ENCODE data around the gene ABLIM2.

GRCh38 chr4:8123389-8123788, 35.2 kb downstream of the ABLIM2 start:
- no peak for TF ChIP-seq CTCF (conservative IDR thresholded peaks at IDR 0.05; ENCODE audit: low read depth in 2 of 2)
- no peak for TF ChIP-seq EZH2phosphoT487 (IDR thresholded peaks at IDR 0.05; ENCODE audit: unreplicated experiment)
- TF ChIP-seq EZH2 (IDR thresholded peaks at IDR 0.05; ENCODE audit: low read depth, unreplicated experiment) = no peak
